A204.1 (cell line): ENCODE results near the gene OTOG.
"Not testable (repeated sequence)": the region's sequence is repeated elsewhere in the genome, so short reads cannot be mapped to it uniquely, and the experiment has no call there.

Source experiments
- FAIRE-seq: peaks from 2 replicates; lab custom pipeline; 2012; peaks lifted over from hg19 to GRCh38; lab: Jason Lieb, UNC

Gene OTOG

DNA sequence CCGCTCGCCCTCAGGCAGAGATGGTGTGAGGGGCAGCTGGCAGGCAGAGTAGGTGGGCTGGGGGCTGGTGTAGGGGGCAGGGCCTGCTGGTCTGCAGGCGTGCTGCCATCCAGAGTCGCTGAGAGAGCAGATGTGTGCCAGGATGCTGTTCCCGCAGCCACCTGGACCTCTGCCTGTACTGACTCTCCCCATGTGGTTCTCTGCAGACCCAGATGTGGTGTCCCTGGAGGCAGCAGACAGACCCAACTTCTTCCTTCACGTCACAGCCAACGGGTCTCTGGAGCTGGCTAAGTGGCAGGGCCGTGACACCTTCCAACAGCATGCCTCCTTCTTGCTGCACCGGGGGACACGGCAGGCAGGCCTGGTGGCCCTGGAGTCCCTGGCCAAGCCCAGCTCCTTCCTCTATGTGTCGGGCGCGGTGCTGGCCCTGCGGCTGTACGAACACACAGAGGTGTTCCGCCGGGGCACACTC is 58.6 kb downstream of the OTOG start:
- FAIRE-seq = no peak

DNA sequence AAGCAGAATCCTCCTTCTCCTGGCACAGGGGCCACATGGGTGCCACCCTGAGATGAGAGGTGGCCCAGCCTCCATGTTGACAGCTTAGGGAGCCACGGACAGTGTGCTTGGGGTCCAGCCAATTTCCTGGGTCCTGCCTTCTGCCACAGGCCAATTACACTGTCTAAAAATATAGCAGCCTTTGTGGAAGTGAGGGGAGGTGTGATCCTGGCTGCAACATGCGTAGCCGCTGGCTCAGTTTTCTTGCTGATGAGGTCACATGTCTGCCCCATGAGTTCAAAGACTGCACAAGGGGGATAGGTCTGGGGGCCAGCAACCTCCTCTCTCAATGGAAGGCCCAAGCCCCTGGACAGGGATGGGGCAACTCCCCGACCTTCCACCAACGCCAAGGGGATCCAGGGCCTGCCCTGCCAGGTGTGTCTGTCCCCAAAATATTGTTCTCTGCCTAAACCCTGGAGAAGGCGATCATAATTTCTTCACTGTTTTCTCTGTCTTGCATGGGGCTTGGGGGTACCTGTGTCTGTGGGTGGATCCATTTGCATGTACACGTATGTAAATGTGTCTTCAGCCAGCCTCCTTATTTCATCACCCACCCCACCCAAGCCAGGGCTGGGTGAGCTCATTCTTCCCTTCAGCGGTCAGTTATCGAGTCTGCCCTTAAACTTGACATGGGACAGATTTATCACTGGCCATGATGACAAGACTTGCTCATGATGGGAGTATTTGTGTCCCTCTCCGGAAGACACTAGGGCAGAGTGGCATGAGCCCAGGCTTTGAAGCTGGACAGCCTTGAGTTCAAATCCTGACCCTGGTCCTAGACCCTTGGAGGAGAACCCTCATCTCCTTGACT is 59.4 kb downstream of the OTOG start:
- no peak for FAIRE-seq

DNA sequence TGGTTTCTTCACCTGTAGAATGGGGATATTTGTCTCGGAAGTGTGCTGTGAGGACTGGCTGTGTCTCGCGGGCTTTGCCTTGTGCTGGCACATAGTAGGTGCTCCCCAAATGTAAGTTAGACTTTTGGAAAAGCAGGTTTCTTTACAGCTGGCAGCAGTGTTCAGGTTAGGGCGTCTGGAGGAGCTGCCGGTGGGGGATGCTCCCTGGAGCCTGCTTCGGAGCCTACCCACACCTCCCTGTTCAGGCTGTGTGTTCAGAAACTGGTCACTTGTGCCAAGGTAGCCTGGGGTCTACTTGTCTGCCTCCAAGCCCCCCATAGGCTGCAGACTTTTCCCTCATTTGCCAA is 60.0 kb downstream of the OTOG start:
- FAIRE-seq = no peak

DNA sequence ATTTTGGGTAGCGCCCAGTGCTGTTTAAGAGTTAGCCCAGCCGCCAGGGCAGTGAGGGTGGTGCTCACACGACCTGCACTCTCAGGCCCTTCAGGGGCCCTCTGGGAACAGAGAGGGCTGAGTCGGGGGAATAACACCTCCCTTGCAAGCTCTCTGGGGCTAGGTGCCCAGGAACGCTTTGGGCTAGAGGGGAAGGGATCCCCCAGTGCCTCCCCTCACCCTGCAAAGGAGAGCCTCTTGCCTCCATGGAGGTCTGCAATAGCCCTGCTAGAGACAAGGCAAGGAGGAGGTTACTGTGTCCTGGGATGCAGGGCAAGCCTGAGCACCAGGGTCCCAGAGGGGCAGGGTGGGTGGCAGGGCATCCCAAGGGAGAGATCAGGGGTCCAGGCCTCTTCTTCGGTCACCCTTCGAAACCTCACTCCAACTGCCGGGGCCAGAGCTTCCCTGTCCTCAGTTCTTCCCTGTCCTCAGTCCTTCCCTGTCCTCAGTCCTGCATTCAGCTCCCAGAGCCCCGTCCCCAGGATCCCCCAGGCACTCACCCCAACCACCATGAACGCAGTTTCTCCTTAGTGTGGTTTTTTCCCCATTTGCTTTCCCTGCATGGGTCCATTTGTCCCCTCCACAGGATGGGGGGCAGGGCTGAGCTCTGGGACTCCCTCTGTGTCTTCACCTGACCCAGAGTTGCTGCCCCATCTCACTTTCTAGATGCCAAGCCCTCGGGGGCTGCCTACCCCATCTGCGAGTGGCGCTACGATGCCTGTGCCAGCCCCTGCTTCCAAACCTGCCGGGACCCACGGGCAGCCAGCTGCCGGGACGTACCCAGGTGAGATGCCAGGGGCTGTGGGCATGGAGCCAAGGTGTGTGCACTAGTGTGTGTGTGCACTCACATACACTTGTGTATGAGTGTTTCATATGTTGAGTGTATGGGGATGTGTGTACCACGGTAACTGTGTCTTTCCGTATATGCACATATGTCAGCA is 60.8 kb downstream of the OTOG start:
- no peak for FAIRE-seq

DNA sequence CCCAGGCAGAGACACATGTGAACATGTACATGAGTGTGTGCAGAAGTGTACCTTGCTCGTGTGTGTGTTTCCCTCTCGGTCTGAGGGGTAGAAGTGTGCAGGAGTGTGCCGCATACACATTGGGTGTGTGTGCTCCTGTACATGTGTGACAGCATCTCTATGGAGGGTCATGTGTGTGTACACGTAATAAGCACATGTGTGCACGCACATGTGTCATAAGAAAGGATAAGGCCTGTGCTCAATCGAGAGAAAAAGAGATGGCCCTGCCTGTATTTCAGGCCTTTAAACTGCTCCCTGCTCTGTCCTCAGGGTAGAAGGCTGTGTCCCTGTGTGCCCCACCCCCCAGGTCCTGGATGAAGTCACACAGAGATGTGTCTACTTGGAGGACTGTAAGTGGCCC is 61.8 kb downstream of the OTOG start:
- no peak for FAIRE-seq

DNA sequence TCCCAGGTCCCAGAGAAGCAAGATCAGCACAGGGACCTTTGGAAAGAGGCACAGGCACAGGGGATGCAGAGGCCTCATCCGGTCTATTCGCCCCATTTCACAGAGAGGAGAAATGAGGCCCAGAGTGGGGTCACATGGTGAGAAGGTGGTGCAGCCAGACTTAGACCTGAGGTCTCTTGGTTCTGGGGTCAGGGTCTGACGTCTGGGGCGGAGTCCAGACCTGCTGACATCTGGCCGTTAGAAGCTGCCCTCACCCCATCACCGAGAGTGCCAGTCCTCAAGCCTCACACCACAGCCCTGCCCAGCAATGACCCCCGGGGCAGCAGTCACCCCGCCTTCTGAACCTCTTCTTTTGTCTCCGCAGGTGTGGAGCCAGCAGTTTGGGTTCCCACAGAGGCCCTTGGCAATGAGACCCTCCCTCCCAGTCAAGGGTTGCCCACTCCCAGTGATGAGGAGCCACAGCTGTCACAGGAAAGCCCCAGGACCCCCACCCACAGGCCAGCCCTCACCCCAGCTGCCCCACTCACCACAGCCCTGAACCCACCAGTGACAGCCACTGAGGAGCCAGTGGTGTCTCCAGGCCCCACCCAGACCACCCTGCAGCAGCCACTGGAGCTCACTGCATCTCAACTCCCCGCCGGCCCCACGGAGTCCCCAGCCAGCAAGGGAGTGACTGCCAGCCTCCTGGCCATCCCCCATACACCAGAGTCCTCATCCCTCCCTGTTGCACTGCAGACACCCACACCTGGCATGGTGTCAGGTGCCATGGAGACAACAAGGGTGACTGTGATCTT is 62.4 kb downstream of the OTOG start:
- FAIRE-seq = no peak

DNA sequence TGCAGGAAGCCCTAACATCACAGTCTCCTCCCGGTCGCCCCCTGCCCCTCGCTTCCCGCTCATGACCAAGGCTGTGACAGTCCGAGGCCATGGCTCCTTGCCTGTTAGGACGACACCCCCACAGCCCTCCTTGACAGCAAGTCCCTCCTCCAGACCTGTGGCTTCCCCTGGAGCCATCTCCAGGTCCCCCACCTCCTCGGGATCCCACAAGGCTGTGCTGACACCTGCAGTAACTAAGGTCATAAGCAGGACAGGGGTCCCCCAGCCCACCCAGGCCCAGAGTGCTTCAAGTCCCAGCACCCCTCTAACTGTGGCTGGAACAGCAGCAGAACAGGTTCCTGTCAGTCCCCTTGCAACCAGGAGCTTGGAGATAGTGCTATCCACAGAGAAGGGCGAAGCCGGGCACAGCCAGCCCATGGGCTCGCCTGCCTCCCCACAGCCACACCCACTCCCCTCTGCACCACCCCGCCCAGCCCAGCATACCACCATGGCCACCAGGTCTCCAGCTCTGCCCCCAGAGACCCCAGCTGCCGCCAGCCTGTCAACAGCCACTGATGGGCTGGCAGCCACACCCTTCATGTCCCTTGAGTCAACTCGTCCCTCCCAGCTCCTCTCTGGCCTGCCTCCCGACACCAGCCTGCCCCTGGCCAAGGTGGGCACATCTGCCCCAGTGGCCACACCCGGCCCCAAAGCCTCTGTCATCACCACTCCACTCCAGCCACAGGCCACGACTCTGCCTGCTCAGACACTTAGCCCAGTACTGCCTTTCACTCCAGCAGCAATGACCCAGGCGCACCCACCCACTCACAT is 63.2 kb downstream of the OTOG start:
- FAIRE-seq = no peak

DNA sequence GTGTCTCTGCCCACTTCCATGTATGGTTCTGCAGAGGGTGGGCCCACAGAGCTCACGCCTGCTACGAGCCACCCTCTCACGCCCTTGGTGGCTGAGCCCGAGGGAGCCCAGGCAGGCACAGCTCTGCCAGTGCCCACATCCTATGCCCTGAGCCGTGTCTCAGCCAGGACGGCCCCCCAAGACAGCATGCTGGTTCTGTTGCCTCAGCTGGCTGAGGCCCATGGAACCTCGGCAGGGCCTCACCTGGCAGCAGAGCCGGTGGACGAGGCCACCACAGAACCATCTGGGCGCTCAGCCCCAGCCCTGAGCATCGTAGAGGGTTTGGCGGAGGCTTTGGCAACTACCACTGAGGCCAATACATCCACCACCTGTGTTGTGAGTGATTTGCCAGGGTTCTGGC is 64.0 kb downstream of the OTOG start:
- no peak for FAIRE-seq

DNA sequence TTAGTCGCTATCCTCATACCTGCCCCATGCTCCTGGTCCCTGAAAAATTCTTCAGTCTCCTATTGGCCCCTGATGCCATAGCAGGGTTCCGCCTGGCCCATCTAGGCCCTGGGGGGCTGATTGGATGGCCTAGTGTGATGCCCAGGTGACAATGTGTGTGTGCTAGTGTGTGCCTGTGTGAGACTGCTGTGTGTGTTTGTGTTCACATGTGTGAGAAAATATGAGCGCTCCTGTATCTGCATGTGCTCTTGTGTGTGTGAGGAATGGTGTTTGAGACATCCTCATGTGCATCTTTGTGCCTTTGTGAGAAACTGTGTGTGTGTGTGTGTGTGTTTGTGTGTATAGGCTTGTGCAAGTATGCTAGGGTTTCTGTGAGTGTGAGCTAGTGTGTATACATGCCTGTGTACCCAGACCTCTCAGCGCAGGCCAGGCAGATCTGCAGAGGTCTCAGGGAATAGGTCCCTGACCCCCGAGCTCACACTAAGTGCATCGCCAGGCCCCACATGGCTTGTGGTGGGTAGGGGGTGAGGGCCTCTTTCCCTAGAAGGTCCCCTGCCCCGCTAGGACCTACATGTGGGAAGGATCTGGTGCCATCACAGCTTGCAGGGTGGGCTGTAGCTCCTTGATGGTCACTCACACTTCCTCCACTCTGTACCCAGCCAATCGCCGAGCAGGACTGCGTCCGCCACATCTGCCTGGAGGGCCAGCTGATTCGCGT is 64.6 kb downstream of the OTOG start:
- FAIRE-seq = no peak

DNA sequence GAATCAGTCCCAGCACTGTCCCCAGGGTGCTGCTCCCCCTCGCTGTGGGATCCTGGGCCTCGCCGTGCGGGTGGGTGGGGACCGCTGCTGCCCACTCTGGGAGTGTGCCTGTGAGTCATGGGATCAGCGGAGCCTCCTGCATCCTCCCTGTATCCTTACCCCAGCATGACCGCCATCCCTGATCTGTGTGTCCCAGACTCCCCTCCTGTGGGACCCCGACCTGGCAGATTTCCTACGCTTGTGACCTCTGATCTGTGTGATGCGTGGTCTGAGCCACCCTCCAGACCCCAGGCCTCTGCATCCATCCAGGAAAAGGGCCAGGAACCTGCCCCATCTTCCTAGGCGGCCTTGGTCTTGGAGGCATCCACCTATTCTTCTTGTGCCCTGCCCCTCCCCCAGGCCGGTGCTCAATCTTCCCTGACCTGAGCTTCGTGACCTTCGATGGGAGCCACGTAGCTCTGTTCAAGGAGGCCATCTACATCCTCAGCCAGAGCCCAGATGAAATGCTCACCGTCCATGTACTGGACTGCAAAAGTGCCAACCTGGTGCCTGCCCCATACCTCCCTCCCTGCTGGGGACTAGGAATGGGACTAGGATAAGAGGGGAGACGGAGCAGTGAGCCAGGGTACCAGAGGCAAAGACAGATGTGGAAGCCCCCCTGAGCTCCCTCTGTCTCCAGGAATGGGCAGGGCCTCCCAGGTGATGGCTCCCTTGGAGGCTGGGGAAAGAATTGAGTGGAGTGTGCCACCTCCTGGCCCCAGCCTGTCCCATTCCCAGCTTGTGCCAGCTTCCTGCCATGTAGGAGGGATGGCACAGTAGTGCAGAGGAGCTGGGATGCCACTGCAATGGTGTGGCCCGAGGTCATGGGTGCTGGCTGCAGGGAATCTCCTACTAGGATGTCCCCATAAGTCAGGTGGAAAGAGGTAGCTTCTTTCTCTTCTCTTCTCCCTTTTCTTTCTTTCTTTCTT is 65.4 kb downstream of the OTOG start:
- FAIRE-seq = no peak

DNA sequence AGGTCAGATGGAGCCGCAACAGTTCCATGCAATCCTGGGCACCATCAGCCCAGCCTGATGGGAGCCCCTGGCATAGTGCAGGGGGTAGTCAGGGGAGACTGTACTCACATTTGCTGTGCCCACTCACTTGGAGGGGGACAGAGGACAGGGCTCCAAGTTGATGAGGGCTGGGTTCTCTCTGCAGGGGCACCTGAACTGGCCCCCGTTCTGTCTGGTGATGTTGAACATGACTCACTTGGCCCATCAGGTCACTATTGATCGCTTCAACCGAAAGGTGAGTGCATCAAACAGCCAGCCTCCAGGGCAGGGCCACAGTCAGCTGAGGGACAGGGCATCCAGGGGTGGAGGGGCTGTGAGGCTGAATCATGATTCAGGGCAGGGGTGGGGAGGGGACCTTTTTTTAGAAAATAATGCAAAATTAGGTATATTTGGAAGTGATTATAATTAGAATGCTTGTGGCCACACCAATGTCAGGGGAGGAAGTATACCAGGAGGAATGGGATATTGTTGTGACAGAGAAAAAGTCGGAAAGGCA is 66.4 kb downstream of the OTOG start:
- FAIRE-seq = no peak

DNA sequence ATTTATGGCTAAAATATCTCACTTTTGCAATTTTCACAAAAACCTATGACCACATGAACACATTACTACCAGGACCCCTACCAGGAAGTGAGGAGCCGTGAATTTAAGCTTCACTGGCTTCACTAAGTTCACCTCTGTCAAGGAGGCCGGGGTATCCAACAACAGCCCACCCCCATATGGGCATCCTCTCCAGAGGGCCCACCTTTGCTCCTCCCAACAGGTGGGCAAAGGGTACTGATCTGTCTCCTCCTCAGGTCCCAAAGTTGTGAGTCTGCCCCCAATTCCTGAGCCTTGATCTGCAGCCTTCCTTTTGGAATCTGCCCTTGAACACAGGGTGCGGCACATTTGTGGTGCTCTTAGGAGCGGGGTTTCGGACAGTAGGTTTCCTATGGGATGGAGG is 66.9 kb downstream of the OTOG start:
- FAIRE-seq = no peak

DNA sequence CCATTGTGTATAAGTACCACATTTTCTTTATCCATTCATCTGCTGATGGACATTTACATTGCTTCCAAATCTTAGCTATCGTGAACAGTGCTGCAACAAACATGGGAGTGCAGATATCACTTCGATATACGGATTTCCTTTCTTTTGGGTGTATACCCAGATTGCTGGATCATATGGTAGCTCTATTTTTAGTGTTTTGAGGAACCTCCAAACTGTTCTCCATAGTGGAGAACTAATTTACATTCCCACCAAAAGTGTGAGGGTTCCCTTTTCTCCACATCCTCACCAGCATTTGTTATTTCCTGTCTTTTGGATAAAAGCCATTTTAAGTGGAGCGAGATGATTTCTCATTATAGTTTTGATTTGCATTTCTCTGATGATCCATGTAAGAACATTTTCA is 75.7 kb downstream of the OTOG start:
- FAIRE-seq = not testable (repeated sequence)

DNA sequence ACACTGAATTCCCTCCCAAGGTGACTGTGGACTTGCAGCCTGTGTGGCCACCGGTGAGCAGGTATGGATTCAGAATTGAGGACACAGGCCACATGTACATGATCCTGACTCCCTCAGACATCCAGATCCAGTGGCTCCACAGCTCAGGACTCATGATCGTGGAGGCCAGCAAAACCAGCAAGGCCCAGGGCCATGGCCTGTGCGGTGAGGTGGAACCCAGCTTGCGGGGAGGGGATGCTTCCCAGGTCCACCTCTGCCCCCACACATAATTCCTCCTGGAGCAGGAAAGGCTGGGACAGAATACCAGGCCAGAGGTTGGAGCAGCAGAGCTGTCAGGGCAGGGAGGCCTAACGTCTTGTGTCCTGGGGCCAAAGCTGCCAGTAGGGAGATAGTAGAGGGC is 82.1 kb downstream of the OTOG start:
- FAIRE-seq = no peak

DNA sequence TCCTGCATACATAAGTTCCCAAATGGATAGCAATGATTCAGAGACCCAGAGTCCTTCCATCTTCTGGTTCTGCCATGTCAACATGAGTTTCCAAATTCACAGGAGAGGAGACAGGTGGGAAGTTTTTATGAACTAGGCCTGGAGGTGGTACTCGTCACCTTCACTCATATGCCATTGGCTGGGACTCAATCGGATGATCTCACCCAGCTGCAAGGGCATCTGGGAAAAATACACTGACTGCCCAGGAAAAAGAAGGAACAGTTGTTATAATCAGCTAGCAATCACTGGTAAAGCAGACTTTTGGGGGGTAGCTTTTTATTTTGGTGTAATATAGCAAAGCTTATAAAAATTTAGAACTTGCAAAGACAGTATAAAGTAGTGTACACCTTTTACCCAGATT is 83.9 kb downstream of the OTOG start:
- FAIRE-seq = no peak

DNA sequence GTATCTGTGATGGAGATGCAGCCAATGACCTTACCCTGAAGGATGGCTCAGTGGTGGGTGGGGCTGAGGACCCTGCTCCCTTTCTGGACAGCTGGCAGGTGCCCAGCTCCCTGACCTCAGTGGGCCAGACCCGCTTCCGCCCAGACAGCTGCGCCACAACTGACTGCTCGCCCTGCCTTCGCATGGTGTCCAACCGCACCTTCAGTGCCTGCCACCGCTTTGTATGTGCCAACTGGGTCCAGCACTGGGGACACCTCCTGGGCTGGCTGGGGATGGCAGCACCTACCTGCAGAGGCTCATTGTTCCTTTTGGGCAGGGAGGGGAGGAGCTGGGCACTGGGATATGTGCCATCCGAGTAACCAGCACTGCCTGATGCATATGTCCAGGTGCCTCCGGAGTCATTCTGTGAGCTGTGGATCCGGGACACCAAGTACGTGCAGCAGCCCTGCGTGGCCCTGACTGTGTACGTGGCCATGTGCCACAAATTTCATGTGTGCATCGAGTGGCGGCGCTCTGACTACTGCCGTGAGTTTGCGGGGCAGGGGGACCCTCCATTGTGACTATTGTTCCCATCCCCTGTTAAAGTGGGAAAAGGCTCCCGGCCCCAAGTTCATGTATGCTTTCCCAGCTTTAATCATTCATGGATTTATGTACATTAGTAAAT is 84.8 kb downstream of the OTOG start:
- FAIRE-seq = no peak

DNA sequence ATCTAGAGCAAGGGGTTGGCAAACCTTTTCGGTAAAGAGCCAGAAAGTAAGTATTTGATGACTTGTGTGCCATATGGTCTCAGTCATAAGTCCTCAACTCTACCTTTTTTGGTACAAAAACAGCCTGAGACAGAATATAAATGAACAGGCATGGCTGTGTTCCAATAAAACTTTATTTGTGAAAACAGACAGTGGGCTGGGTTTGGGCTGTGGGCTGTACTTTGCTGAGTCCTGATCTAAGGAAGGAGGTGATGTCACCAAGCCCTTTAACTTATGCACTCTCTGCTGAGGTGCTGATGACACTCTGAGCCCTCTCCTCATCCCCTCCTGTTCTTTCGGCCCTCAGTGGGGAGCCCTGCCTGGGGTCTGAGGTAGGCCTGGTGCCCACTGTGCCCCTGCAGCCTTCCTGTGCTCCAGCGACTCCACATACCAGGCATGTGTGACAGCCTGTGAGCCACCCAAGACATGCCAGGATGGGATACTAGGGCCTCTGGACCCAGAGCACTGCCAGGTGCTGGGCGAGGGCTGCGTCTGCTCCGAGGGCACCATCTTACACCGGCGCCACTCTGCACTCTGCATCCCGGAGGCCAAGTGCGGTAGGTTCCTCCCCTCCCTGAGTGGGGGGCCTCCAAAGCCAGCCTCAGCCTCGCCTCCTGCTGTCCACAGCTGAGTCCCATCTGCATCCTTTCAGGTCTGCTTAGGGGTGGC is 86.4 kb downstream of the OTOG start:
- FAIRE-seq = no peak
